Spinal cord (tissue), 10 donors: Measurements from ENCODE around the gene ARHGAP23. TPM values are rescaled to one million over a fixed set of nuclear protein-coding genes. Genes with fewer than 3 reads are reported as not detected.
"Not testable (repeated sequence)": the region's sequence is repeated elsewhere in the genome, so short reads cannot be mapped to it uniquely, and the experiment has no call there.

ENCODE experiments used
- DNase-seq, 6 donors: peaks; one replicate each; pipeline versions ENCODE4 v3.0.0 to v3.0.0-alpha.2; 2013 to 2015; ENCODE audit warnings: low spot score in 6 of 6, low read depth in 4 of 6
- H3K27ac ChIP-seq: one replicate; pipeline ENCODE4 v1.5.1; 2013; ENCODE audit warnings: low read depth, low read length, control low read depth
- H3K27me3 ChIP-seq: one replicate; pipeline ENCODE4 v1.6.1; 2013; ENCODE audit warnings: low read length; ENCODE audit not compliant: control insufficient read depth, insufficient read depth
- H3K36me3 ChIP-seq: one replicate; pipeline ENCODE4 v1.6.1; 2013; ENCODE audit warnings: low read length; ENCODE audit not compliant: control insufficient read depth, insufficient read depth
- H3K4me1 ChIP-seq: one replicate; pipeline ENCODE4 v1.6.1; 2013; ENCODE audit warnings: low read length; ENCODE audit not compliant: control insufficient read depth, insufficient read depth
- H3K4me3 ChIP-seq: one replicate; pipeline ENCODE4 v1.5.1; 2013; ENCODE audit warnings: low read depth, low read length, control low read depth
- H3K9me3 ChIP-seq: one replicate; pipeline ENCODE4 v1.6.1; 2013; ENCODE audit warnings: low read length; ENCODE audit not compliant: control insufficient read depth, insufficient read depth
- WGBS: methylation state at CpG from one replicate; pipeline ENCODE4 v1.1.5; 2013; ENCODE audit warnings: missing lambda C conversion rate; ENCODE audit not compliant: insufficient coverage; 5-methylcytosine and 5-hydroxymethylcytosine counted together
- polyA plus RNA-seq, 2 donors: library from polyadenylated mRNA; unstranded; fragments of 120-200 nt; gene quantifications; one replicate each; pipeline ENCODE4 v1.2.1, GENCODE V29; 2013; ENCODE audit not compliant: insufficient read length in 2 of 2
- total RNA-seq, 2 donors: library from RNA; depleted of rRNA in 1 of 2; stranded (reverse); fragments of 120-200 nt in 1 of 2; fragments of >200 nt in 1 of 2; gene quantifications; one replicate each; pipeline versions ENCODE4 v1.2.3 to v1.2.4, GENCODE V29; 2013 to 2014
- donor health status: healthy.

ARHGAP23 gene
- total and polyA plus RNA-seq, 4 donors, result 49.0 to 88.0 (median 60.8) TPM

DNA sequence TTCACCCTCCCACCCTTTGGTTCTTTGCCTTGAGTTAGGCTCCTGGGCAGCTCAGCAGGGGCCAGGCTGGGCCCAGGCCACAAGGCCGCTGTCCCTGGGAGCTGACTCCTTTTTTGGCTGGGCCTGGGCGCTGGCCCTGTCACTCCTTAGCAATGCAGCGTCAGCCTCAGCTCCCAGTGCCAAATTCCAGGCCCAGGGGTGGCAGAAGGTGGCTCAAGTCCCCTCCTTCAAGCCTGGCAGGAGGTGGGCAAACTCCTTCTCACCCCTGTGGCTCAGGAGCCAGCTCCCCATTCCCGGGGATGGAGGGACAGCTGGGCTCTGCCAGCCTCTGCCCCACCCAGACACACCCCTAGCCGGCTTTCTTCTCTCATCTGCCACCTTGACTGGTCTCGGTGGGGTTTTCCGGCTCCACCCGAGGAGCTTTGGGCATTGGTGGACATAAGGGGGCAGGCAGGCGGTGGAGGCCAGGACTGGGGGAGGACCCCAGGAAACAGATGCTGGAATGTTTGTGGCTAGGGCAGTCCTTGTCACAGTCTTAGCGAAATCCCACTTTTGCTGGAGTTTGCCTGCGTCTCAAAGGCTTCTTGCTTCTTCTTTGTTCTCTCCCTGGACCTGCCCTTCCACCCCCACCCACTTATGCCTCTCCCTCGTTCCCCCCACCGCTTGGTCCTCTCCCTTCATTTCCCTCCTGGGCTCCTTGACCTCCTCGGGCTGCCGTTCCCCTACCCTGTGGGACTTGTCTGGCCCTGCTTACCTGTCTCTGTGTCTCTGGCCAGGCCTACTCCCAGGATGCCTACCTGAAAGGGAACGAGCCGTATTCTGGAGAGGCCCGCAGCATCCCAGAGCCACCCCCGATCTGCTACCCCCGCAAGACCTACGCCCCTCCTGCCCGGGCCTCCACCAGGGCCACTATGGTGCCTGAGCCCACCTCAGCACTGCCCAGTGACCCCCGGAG, 37.4 kb downstream of the ARHGAP23 start:
- Histone ChIP-seq H3K27ac (peak overlapping the region; percentile 95), H3K4me3 (peak overlapping the region; percentile 40), H3K36me3 (peaks cover 86% of the 10 kb centered on the region), H3K4me1 (peaks cover 57% of the 10 kb centered on the region), H3K27me3 (no peaks in the 10 kb centered on the region), H3K9me3 (no peaks in the 10 kb centered on the region)
- DNase-seq, result peak in 1 of 6 donors; percentile 59
- 74% methylated on average over 18 of the region's 23 CpGs for WGBS

DNA sequence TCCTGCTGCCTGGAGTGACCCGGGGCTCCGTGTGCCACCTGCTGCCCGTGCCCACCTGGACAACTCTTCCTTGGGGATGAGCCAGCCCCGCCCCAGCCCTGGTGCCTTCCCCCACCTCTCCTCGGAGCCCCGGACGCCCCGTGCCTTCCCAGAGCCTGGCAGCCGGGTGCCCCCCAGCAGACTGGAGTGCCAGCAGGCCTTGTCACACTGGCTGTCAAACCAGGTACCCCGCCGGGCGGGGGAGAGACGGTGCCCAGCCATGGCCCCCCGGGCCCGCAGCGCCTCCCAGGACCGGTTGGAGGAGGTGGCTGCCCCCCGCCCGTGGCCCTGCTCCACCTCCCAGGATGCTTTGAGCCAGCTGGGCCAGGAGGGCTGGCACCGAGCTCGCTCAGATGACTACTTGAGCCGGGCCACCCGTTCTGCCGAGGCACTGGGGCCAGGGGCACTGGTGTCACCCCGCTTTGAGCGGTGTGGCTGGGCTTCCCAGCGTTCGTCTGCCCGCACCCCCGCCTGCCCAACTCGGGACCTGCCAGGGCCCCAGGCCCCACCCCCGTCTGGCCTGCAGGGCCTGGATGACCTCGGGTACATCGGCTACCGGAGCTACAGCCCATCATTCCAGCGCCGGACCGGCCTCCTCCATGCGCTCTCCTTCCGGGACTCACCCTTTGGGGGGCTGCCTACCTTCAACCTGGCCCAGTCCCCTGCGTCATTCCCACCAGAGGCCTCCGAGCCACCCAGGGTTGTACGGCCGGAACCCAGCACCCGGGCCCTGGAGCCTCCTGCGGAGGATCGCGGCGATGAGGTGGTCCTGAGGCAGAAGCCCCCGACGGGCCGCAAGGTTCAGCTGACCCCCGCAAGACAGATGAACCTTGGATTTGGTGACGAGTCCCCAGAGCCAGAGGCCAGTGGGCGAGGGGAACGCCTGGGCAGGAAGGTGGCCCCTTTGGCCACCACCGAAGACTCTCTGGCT, 38.4 kb downstream of the ARHGAP23 start:
- no peak for DNase-seq
- Histone ChIP-seq H3K9me3 (no peaks in the 10 kb centered on the region), H3K4me3 (no peak overlapping the region), H3K27ac (no peak overlapping the region), H3K4me1 (peaks cover 47% of the 10 kb centered on the region), H3K36me3 (peaks cover 80% of the 10 kb centered on the region), H3K27me3 (no peaks in the 10 kb centered on the region)
- WGBS, result 94% methylated on average over 57 of the region's 57 CpGs

DNA sequence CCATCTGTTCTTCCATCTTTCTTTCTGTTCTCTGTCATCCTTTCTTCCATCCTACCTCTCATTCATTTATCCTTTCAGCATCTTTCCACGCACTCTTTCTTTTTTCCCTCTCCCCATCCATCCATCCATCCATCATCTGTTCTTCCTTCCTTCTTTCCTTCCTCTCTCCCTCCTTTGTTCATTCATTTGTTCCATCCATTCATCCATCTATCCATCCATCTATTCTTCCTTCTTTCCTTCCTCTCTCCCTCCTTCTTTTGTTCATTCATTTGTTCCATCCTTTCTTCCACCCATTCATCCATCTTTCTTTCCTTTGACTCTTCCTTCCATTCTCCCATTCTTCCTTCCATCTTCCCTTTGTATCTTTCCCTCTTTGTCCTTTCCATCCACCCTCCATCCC, 39.2 kb downstream of the ARHGAP23 start:
- Histone ChIP-seq H3K9me3 (no peaks in the 10 kb centered on the region), H3K36me3 (peaks cover 84% of the 10 kb centered on the region), H3K27me3 (no peaks in the 10 kb centered on the region), H3K4me1 (peaks cover 47% of the 10 kb centered on the region), H3K27ac (no peak overlapping the region), H3K4me3 (no peak overlapping the region)
- WGBS, result 0% methylated on average over 1 of the region's 1 CpG
- no peak for DNase-seq

DNA sequence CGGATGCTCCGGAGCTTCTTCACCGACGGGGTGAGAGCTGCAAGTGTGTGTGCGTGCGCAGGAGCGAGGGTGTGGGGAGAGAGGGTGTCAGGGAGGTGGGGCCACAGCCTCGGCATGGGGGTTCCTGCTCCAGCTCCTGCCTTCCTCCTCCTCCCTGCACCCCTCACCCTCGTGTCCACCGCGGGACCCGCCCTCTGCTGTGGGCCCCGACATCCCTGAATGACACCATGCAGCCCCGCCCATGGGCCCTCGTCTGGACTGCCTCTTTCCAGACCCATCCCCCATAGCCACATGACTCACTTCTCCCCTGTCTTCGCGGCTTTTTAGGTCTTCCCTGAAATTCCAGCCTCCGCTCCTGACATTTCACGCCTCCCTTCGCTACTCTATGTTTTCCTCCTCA, 41.6 kb downstream of the ARHGAP23 start:
- Histone ChIP-seq H3K27me3 (no peaks in the 10 kb centered on the region), H3K4me3 (no peak overlapping the region), H3K9me3 (no peaks in the 10 kb centered on the region), H3K4me1 (peaks cover 28% of the 10 kb centered on the region), H3K36me3 (peaks cover 82% of the 10 kb centered on the region), H3K27ac (no peak overlapping the region)
- WGBS, result 64% methylated on average over 13 of the region's 20 CpGs
- no peak for DNase-seq

DNA sequence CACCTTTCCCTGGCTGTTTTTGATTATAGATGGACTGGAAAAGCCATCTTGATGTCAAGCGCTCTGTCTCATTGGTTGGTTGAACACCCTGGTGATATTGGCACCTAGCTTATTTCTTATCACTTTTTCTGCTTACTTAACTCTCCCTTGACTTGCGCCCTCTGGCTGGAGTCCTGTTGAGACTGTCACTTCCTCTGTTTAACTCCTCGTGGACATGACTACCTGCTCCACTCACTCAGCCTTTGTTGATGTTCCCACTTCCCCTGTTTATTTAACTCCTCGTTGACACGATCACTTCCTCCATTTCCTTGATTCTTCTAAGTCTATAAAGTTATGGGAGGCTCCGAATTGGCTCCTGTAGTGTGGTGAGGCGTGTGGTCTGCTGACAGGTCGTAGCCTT, 43.0 kb downstream of the ARHGAP23 start:
- not testable (repeated sequence) for H3K27me3 ChIP-seq, H3K9me3 ChIP-seq, H3K4me3 ChIP-seq, DNase-seq, H3K27ac ChIP-seq
- peaks cover 84% of the 10 kb centered on the region for H3K36me3 ChIP-seq
- peaks cover 14% of the 10 kb centered on the region for H3K4me1 ChIP-seq
- whole genome bisulfite sequencing, result 100% methylated on average over 3 of the region's 8 CpGs

DNA sequence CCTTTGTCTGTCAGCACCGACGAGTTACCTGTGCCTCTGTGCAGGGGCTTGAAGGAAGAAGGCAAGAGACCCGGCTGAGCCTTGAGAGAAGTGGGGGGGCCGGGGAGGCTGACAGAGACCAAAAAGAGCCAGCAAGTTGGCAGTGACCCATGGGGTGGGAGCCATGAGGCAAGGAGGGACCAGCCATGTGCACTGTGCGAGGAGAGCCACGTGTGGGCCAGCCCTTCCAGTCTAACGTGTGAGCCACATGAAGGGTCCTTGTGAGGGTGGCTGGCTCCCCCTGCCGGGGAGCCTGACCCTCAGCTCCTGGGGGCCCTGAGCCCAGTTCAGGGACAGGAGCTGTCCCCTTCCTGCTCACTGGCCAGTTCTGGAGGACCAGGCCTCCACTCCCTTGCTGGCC, 46.4 kb downstream of the ARHGAP23 start:
- H3K27me3 ChIP-seq, H3K4me3 ChIP-seq, H3K4me1 ChIP-seq, H3K27ac ChIP-seq, DNase-seq, H3K9me3 ChIP-seq: not testable (repeated sequence)
- WGBS, result 62% methylated on average over 8 of the region's 8 CpGs
- H3K36me3 ChIP-seq, result peaks cover 81% of the 10 kb centered on the region

DNA sequence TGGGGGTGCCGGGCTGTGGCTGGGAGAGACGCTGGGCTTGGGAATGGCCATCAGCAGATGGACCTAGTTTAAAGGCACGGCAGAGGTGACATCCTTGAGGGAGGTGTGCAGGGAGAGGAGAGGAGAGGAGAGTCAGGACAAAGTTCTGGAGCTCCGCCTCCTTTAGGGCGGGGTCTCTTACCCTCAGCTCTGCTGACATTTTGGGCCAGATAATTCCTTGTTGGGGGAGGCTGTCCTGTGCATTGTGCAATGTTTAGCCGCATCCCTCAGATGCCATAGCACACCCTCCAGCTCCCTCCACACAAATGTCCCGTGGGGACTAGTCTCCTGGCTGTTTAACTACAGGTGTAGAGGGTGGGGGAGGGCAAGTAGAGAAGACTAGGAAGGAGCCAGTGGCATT, 48.3 kb downstream of the ARHGAP23 start:
- peaks cover 3% of the 10 kb centered on the region for H3K4me1 ChIP-seq
- DNase-seq, result no peak
- H3K36me3 ChIP-seq, result peaks cover 77% of the 10 kb centered on the region
- no peaks in the 10 kb centered on the region for H3K9me3 ChIP-seq
- H3K27me3 ChIP-seq, result no peaks in the 10 kb centered on the region
- no peak overlapping the region for H3K27ac ChIP-seq
- H3K4me3 ChIP-seq, result no peak overlapping the region
- 75% methylated on average over 4 of the region's 7 CpGs for WGBS

DNA sequence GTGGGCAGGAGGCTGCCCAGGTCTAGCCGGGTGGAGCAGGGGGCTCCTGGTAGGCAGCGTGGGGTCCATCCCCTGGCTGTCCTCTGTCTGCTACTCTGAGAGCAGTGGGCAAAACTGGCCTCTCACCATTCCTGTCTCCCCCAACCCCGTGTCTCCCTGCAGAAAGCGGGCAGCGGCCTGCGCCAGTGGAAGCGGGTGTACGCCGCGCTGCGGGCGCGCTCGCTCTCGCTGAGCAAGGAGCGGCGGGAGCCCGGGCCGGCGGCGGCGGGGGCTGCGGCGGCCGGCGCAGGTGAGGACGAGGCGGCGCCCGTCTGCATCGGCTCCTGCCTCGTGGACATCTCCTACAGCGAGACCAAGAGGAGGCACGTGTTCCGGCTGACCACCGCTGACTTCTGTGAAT, 49.2 kb downstream of the ARHGAP23 start:
- not testable (repeated sequence) for H3K27ac ChIP-seq, H3K9me3 ChIP-seq, DNase-seq, H3K27me3 ChIP-seq, H3K4me3 ChIP-seq
- Histone ChIP-seq H3K36me3 (peaks cover 78% of the 10 kb centered on the region), H3K4me1 (peaks cover 11% of the 10 kb centered on the region)
- 92% methylated on average over 6 of the region's 36 CpGs for WGBS

DNA sequence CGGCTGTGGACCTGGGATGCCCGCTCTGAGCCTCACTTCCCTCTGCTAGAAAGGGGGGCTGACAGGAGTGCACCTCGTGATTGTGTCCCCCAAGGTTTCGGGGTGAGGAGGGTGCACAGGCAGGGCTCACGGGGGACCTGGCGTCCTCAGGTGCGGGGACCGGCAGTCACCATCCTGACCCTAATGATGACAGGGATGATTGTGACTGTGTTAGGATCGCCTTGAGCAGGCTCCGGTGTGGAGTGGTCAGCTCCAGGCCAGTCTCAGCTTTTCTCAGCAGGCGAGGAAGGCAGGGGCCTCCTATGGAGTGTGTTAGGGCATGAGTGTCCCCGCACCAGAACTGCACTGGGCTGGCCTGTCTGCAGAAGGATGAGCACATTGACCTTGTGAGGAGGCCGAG, 49.7 kb downstream of the ARHGAP23 start:
- DNase-seq, H3K27ac ChIP-seq: not testable (repeated sequence)
- 92% methylated on average over 12 of the region's 13 CpGs for WGBS

More for the DNA sequence above, 49.7 kb downstream of the ARHGAP23 start:
- H3K9me3 ChIP-seq, H3K27me3 ChIP-seq, H3K4me3 ChIP-seq: not testable (repeated sequence)
- H3K36me3 ChIP-seq, result peaks cover 78% of the 10 kb centered on the region
- H3K4me1 ChIP-seq, result peaks cover 16% of the 10 kb centered on the region
